SK-N-SH (cell line): ENCODE measurements around the gene GRIP2.

Experiments used
- CTCF ChIP-seq: fragments of 200-600 bp; sonication (generic); IDR thresholded peaks from 2 replicates; pipeline ENCODE4 v1.6.1; 2017; ENCODE audit warnings: antibody characterized with exemption, mild to moderate bottlenecking, moderate library complexity
- IRF3 ChIP-seq: fragments of 150-350 bp; IDR thresholded peaks from 2 replicates; pipeline ENCODE4 v1.6.1; 2016; ENCODE audit warnings: mild to moderate bottlenecking, low read depth, low read length
- RXRA ChIP-seq: IDR thresholded peaks from 2 replicates; pipeline ENCODE4 v1.4.0; 2012; ENCODE audit warnings: low read depth, mild to moderate bottlenecking, borderline replicate concordance
- USF2 ChIP-seq: fragments of 150-350 bp; IDR thresholded peaks from 2 replicates; pipeline ENCODE4 v1.6.1; 2017; ENCODE audit warnings: antibody characterized with exemption, low read length, low read depth, borderline replicate concordance

GRCh38 chr3:14513566-14514322 is 26.4 kb downstream of the GRIP2 start:
- TF ChIP-seq IRF3 (no peak), USF2 (no peak), RXRA (no peak), CTCF (no peak)
